Kidney (tissue), 14 donors: ENCODE data around the gene MRPL50. TPM values are rescaled to one million over a fixed set of nuclear protein-coding genes. Genes with fewer than 3 reads are reported as not detected.

Source experiments
- DNase-seq, 5 donors: peaks; one replicate each; pipeline ENCODE4 v3.0.0-alpha.2; 2013 to 2020
- FAIRE-seq: peaks from 2 replicates; lab custom pipeline; 2012; peaks lifted over from hg19 to GRCh38; lab: Jason Lieb, UNC
- H3K27ac ChIP-seq, 2 donors: one replicate each; pipeline ENCODE4 v1.7.0; 2013; ENCODE audit warnings: low read depth in 2 of 2, low read length in 2 of 2, inconsistent platforms in 1 of 2
- H3K27me3 ChIP-seq: one replicate; pipeline ENCODE4 v1.7.1; 2013; ENCODE audit warnings: low read length, inconsistent platforms; ENCODE audit not compliant: control insufficient read depth, insufficient read depth
- H3K36me3 ChIP-seq, 3 donors: one replicate each; pipeline versions ENCODE4 v1.7.0 to v1.7.1; 2013; ENCODE audit warnings: low read length in 3 of 3, control low read depth in 1 of 3, inconsistent platforms in 1 of 3; ENCODE audit not compliant: insufficient read depth in 3 of 3, control insufficient read depth in 2 of 3
- H3K4me1 ChIP-seq, 3 donors: one replicate each; pipeline versions ENCODE4 v1.7.0 to v1.7.1; 2013; ENCODE audit warnings: low read length in 3 of 3, inconsistent platforms in 1 of 3, low read depth in 1 of 3; ENCODE audit not compliant: control insufficient read depth in 2 of 3, insufficient read depth in 2 of 3
- H3K4me3 ChIP-seq, 3 donors: one replicate each; pipeline versions ENCODE4 v1.7.0 to v1.8.1; 2013; ENCODE audit warnings: low read length in 3 of 3, control low read depth in 1 of 3, inconsistent platforms in 1 of 3
- H3K9ac ChIP-seq, 3 donors: one replicate each; pipeline versions ENCODE4 v1.7.0 to v1.7.1; 2013; ENCODE audit warnings: low read length in 3 of 3, control low read depth in 1 of 3, inconsistent platforms in 1 of 3
- H3K9me3 ChIP-seq, 3 donors: one replicate each; pipeline versions ENCODE4 v1.7.0 to v1.7.1; 2013; ENCODE audit warnings: low read length in 3 of 3, control low read depth in 1 of 3, inconsistent platforms in 1 of 3; ENCODE audit not compliant: control insufficient read depth in 2 of 3, insufficient read depth in 1 of 3
- intact Hi-C: fragments of 100-400 bp; cut with DNase I; formaldehyde crosslinking; loops from one replicate; pipeline ENCODE4 v1.11.1; 2022
- polyA plus RNA-seq: library from polyadenylated mRNA; stranded (reverse); fragments of 350-450 nt; fragmentation: Illumina TruSeq; extraction: RNeasy Lipid Tissue Mini Kit (QIAGEN cat#74804); gene quantifications from one replicate; pipeline ENCODE4 v1.2.3, GENCODE V29; 2014; ENCODE audit warnings: low read depth, low replicate concordance; ENCODE audit not compliant: insufficient read depth
- total RNA-seq: library from RNA; stranded (reverse); fragmentation: NEBNext Ultra II Directional; extraction: Animal tissue kit (Norgen Biotek cat#: 25700); gene quantifications from one replicate; pipeline ENCODE4 v1.2.1, GENCODE V29; 2021
- TF ChIP-seq, protein P1 (sequence below): IDR thresholded peaks from 3 replicates; pipeline ENCODE4 v1.5.1; 2012; ENCODE audit warnings: mild to moderate bottlenecking, moderate library complexity, borderline replicate concordance; ENCODE audit not compliant: insufficient read depth; ENCODE audit errors: extremely low read depth
- donor health status: control.
- donor health status: control.
- donor health status: control.
- donor health status: control.
- donor health status: control.
- donor health status: DM: yes; HTN: yes; CAD: no.
- donor health status: Normal renal cell carcinoma (clear cell type).

Gene MRPL50
- total and polyA plus RNA-seq, 2 donors from 2014 or later, result 12.1 to 17.5 TPM

DNA sequence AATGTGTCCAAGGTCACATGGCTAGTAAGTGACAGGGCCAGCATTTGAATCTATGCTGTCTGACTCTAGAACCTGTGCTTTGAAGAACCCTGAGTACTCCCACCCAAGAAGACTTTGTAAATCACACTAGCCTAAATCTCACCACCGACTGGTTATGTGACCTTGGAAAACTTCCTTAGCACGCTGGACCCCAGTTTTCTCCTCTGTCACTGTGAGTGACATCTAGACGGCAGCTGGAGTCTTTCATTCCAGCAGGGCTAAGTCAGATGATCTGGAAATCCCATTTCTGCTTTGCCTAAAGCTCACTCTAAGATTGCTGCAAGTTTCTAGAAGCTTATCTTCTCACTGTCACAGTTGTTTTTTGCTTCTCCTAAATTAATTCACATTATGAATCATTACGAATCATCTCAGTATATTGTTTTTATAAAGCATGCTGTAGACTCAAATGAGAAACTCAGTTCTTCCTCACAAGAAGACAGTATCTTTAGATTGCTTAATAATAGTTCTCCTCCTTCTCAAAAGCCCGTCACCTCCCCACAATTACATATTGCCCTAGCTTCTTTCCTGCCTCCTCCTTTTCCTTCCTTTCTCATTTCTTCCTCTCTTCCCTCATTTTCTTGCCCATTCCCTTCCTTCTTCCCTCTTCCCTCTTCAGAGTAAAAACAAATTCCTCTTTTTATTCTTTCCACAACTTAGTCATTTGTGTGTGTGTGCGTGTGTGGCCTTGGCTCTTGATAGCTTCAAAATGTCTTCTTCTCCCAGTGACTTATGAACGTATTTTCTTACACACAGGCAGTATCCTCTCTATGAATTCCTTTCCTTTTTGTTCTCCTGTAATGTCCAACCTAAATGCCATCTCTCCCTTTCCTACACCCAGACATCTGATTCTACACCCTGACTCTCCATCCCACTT lies 20.4 kb upstream of the MRPL50 start:
- no peak overlapping the region for H3K4me3 ChIP-seq
- H3K4me1 ChIP-seq, result no peaks in the 10 kb centered on the region
- H3K9me3 ChIP-seq, result peaks cover 0 to 3% (median under 1%) of the 10 kb centered on the region in 3 donors
- FAIRE-seq, result no peak
- no peak overlapping the region for H3K27ac ChIP-seq
- intact Hi-C loops, result no loop called here
- H3K27me3 ChIP-seq, result no peaks in the 10 kb centered on the region
- no peak for DNase-seq
- TF ChIP-seq, protein P1, sequence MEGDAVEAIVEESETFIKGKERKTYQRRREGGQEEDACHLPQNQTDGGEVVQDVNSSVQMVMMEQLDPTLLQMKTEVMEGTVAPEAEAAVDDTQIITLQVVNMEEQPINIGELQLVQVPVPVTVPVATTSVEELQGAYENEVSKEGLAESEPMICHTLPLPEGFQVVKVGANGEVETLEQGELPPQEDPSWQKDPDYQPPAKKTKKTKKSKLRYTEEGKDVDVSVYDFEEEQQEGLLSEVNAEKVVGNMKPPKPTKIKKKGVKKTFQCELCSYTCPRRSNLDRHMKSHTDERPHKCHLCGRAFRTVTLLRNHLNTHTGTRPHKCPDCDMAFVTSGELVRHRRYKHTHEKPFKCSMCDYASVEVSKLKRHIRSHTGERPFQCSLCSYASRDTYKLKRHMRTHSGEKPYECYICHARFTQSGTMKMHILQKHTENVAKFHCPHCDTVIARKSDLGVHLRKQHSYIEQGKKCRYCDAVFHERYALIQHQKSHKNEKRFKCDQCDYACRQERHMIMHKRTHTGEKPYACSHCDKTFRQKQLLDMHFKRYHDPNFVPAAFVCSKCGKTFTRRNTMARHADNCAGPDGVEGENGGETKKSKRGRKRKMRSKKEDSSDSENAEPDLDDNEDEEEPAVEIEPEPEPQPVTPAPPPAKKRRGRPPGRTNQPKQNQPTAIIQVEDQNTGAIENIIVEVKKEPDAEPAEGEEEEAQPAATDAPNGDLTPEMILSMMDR, result no peak
- H3K36me3 ChIP-seq, result peaks cover 0 to 16% (median 4%) of the 10 kb centered on the region in 3 donors
- no peak overlapping the region for H3K9ac ChIP-seq

- H3K27me3 ChIP-seq, result no peaks in the 10 kb centered on the region
- TF ChIP-seq, protein P1, result no peak
- no peak overlapping the region for H3K4me3 ChIP-seq
- H3K36me3 ChIP-seq, result peaks cover 0 to 12% (median 2%) of the 10 kb centered on the region in 3 donors
- peaks cover 0 to 9% (median 3%) of the 10 kb centered on the region in 3 donors for H3K9me3 ChIP-seq
- FAIRE-seq, result no peak
- H3K4me1 ChIP-seq, result no peaks in the 10 kb centered on the region
- no peak overlapping the region for H3K27ac ChIP-seq
- DNase-seq, result no peak
- intact Hi-C loops, result no loop called here
- H3K9ac ChIP-seq, result no peak overlapping the region
Observed at GRCh38 chr9:101417977-101418376, 19.6 kb upstream of the MRPL50 start.

DNA sequence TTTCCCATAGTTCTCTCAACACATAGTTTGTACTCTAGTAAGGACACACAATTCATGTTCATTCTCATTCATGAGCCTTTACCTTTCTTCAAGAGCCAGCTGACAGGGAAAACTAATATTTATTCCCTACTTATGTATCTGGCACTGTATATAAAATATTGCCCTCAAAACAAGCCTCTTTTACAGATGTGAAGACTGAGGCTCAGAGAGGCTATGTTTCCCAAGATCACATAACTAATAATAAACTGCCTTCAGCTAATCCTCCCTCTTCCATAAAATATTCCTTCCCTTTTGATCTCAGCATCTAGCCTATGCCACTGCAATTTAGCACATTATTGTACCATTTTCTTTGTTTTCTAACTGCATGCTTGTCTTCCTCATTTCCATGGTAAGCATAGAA lies 19.0 kb upstream of the MRPL50 start:
- H3K4me3 ChIP-seq, result no peak overlapping the region
- no peak overlapping the region for H3K9ac ChIP-seq
- H3K27me3 ChIP-seq, result no peaks in the 10 kb centered on the region
- DNase-seq (no peak), FAIRE-seq (no peak)
- peaks cover 0 to 11% (median 0%) of the 10 kb centered on the region in 3 donors for H3K36me3 ChIP-seq
- H3K9me3 ChIP-seq, result peaks cover 0 to 13% (median 6%) of the 10 kb centered on the region in 3 donors
- TF ChIP-seq, protein P1, result no peak
- H3K4me1 ChIP-seq, result no peaks in the 10 kb centered on the region
- intact Hi-C loops, result no loop called here
- no peak overlapping the region for H3K27ac ChIP-seq
